Panc1 (cell line): Measurements from ENCODE around the gene ZC3H14. TPM values are rescaled to one million over a fixed set of nuclear protein-coding genes. Genes with fewer than 3 reads are reported as not detected.

Experiments
- ATAC-seq: fragments of 200-7000 bp; cut with Tn5 transposase; 2 replicates; pipeline ENCODE4 v1.9.1; 2020; ENCODE audit warnings: mild to moderate bottlenecking, moderate library complexity
- BruUV-seq: library from RNA; stranded (reverse); fragments of 400-500 nt; replicated peaks from 2 replicates; lab custom pipeline; 2021; lab: Mats Ljungman, UMichigan
- CTCF ChIA-PET: fragments of 300-600 bp; sonication (Branson Sonifier 250); formaldehyde crosslinking; loops from one replicate; lab custom pipeline; 2022; ENCODE audit warnings: antibody characterized with exemption; lab: Charles Lee
- POLR2A ChIA-PET: fragments of 300-600 bp; sonication (Branson Sonifier 250); formaldehyde crosslinking; loops from one replicate; lab custom pipeline; 2022; ENCODE audit warnings: antibody characterized with exemption; lab: Charles Lee
- DNase-seq: peaks from one replicate; pipeline ENCODE4 v3.0.0-alpha.2; 2010; ENCODE audit warnings: low read depth, low spot score
- H3K27ac ChIP-seq: 2 replicates; pipeline ENCODE4 v1.5.1; 2011; ENCODE audit warnings: mild to moderate bottlenecking, low read length, inconsistent platforms
- H3K27me3 ChIP-seq: fragments of 200-500 bp; sonication (Bioruptor generic); 2 replicates; pipeline ENCODE4 v1.6.0; 2014; ENCODE audit warnings: low read length, inconsistent platforms; ENCODE audit not compliant: control insufficient read depth, insufficient read depth
- H3K36me3 ChIP-seq: fragments of 200-500 bp; sonication (Bioruptor generic); 2 replicates; pipeline ENCODE4 v1.5.1; 2014; ENCODE audit warnings: inconsistent platforms, mild to moderate bottlenecking, low read length, moderate library complexity; ENCODE audit not compliant: control insufficient read depth, insufficient read depth
- H3K4me1 ChIP-seq: 2 replicates; pipeline ENCODE4 v1.5.1; 2011; ENCODE audit warnings: inconsistent platforms, mild to moderate bottlenecking, low read length, moderate library complexity; ENCODE audit not compliant: control insufficient read depth, insufficient read depth
- H3K4me3 ChIP-seq, 2 experiments: 2 replicates each; pipeline ENCODE4 v1.5.1; 2011 to 2012; ENCODE audit warnings: low read depth in 2 of 2, low read length in 2 of 2, mild to moderate bottlenecking in 2 of 2, inconsistent platforms in 1 of 2, moderate library complexity in 1 of 2
- H3K9me3 ChIP-seq: fragments of 200-500 bp; sonication (Bioruptor generic); 2 replicates; pipeline ENCODE4 v1.5.1; 2014; ENCODE audit warnings: low read depth, mild to moderate bottlenecking, inconsistent platforms, low read length, moderate library complexity; ENCODE audit not compliant: control insufficient read depth, insufficient read depth
- CTCF ChIP-seq: fragments of 450-650 bp; IDR thresholded peaks from 2 replicates; pipeline ENCODE4 v1.5.1; 2017; ENCODE audit warnings: mild to moderate bottlenecking
- POLR2AphosphoS5 ChIP-seq: IDR thresholded peaks from 2 replicates; pipeline ENCODE4 v1.6.1; 2012; ENCODE audit warnings: mild to moderate bottlenecking, low read depth, low read length, moderate library complexity
- SIN3A ChIP-seq: IDR thresholded peaks from 2 replicates; pipeline ENCODE4 v1.6.1; 2012; ENCODE audit warnings: low read depth, mild to moderate bottlenecking, low read length, moderate library complexity, borderline replicate concordance; ENCODE audit not compliant: insufficient read depth
- TCF7L2 ChIP-seq: IDR thresholded peaks from 2 replicates; pipeline ENCODE4 v1.6.1; 2011; ENCODE audit warnings: mild to moderate bottlenecking, low read depth, low read length, inconsistent platforms
- in situ Hi-C: cut with HindIII; loops from 2 replicates; pipeline ENCODE4 v1.10.0; 2016; ENCODE audit warnings: low sequenced_read_pairs, low pct_unique_long_range_greater_than_20kb
- intact Hi-C: fragments of 100-400 bp; cut with micrococcal nuclease; formaldehyde crosslinking; loops from one replicate; pipeline ENCODE4 v1.10.0; 2022; ENCODE audit not compliant: unreplicated experiment
- total RNA-seq: library from RNA; stranded (reverse); gene quantifications from one replicate; pipeline ENCODE4 v1.2.1, GENCODE V29; 2021; ENCODE audit not compliant: unreplicated experiment
- TF ChIP-seq, protein P1 (sequence below), 2 experiments: IDR thresholded peaks; 2 replicates each; pipeline ENCODE4 v1.6.1; 2011 to 2012; ENCODE audit warnings: low read depth in 2 of 2, control low read depth in 1 of 2, low read length in 1 of 2, mild to moderate bottlenecking in 1 of 2, moderate library complexity in 1 of 2; ENCODE audit not compliant: insufficient read depth in 1 of 2

The ZC3H14 gene
- total RNA-seq, 1 experiment from 2014 or later, result 57.1 TPM

- Histone ChIP-seq H3K4me3 (no peak overlapping the region), H3K9me3 (no peaks in the 10 kb centered on the region), H3K27me3 (no peaks in the 10 kb centered on the region), H3K4me1 (no peaks in the 10 kb centered on the region), H3K36me3 (no peaks in the 10 kb centered on the region), H3K27ac (no peak overlapping the region)
- in situ Hi-C loops (no loop called here), intact Hi-C loops (no loop called here)
- TF ChIP-seq POLR2AphosphoS5 (no peak), CTCF (no peak), SIN3A (no peak), TCF7L2 (no peak)
- TF ChIP-seq, protein P1, sequence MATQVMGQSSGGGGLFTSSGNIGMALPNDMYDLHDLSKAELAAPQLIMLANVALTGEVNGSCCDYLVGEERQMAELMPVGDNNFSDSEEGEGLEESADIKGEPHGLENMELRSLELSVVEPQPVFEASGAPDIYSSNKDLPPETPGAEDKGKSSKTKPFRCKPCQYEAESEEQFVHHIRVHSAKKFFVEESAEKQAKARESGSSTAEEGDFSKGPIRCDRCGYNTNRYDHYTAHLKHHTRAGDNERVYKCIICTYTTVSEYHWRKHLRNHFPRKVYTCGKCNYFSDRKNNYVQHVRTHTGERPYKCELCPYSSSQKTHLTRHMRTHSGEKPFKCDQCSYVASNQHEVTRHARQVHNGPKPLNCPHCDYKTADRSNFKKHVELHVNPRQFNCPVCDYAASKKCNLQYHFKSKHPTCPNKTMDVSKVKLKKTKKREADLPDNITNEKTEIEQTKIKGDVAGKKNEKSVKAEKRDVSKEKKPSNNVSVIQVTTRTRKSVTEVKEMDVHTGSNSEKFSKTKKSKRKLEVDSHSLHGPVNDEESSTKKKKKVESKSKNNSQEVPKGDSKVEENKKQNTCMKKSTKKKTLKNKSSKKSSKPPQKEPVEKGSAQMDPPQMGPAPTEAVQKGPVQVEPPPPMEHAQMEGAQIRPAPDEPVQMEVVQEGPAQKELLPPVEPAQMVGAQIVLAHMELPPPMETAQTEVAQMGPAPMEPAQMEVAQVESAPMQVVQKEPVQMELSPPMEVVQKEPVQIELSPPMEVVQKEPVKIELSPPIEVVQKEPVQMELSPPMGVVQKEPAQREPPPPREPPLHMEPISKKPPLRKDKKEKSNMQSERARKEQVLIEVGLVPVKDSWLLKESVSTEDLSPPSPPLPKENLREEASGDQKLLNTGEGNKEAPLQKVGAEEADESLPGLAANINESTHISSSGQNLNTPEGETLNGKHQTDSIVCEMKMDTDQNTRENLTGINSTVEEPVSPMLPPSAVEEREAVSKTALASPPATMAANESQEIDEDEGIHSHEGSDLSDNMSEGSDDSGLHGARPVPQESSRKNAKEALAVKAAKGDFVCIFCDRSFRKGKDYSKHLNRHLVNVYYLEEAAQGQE (IDR thresholded peaks at IDR 0.05; ENCODE audit: insufficient read depth in 1 of 2, low read depth in 2 of 2, low read length in 1 of 2), result no peak
- no TSS peak for BruUV-seq
- DNase-seq (no peak), ATAC-seq (no peak)
- POLR2A ChIA-PET, result no interaction called here
- CTCF ChIA-PET, result no interaction called here
Observed at GRCh38 chr14:88625671-88626070, 62.8 kb downstream of the ZC3H14 start.

GRCh38 chr14:88628033-88628432, 65.2 kb downstream of the ZC3H14 start:
- H3K4me3 ChIP-seq, result no peak overlapping the region
- POLR2A ChIA-PET, result no interaction called here

More at GRCh38 chr14:88628033-88628432, 65.2 kb downstream of the ZC3H14 start:
- ATAC-seq (no peak), DNase-seq (no peak)
- BruUV-seq, result no TSS peak
- intact Hi-C loops (no loop called here), in situ Hi-C loops (no loop called here)
- H3K27me3 ChIP-seq, result no peaks in the 10 kb centered on the region
- CTCF ChIA-PET, result no interaction called here
- TF ChIP-seq TCF7L2, result no peak
- TF ChIP-seq POLR2AphosphoS5, result no peak
- TF ChIP-seq SIN3A, result no peak
- TF ChIP-seq, protein P1 (IDR thresholded peaks at IDR 0.05; ENCODE audit: insufficient read depth in 1 of 2, low read depth in 2 of 2, low read length in 1 of 2), result no peak
- no peak for TF ChIP-seq CTCF
- no peaks in the 10 kb centered on the region for H3K4me1 ChIP-seq
- no peaks in the 10 kb centered on the region for H3K36me3 ChIP-seq
- H3K27ac ChIP-seq, result no peak overlapping the region
- no peaks in the 10 kb centered on the region for H3K9me3 ChIP-seq
